Left hindlimb (tissue), 1 donor: Measurements from ENCODE around the gene MED27.

Experiments used
- DNase-seq: peaks from one replicate; pipeline ENCODE4 v3.0.0-alpha.2; 2018

The MED27 gene

DNA sequence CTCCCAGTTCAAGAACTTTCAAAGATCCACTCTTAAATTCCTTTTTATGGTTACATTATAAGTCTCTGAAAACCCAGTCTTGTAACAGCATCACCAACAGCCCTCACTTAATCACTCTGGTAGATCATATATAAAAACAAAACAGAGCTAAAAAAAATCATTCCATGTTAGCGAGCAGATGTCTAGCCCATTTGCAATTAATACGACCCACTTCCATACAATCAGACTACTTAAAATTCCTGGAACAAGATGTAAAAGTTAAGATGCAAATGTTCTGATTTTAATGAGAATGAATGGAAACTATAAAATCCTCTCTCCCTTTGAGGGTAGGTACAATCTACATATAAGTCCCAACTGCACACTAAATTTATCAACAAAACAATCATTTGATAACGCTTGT, 167.0 kb downstream of the MED27 start:
- no peak for DNase-seq

DNA sequence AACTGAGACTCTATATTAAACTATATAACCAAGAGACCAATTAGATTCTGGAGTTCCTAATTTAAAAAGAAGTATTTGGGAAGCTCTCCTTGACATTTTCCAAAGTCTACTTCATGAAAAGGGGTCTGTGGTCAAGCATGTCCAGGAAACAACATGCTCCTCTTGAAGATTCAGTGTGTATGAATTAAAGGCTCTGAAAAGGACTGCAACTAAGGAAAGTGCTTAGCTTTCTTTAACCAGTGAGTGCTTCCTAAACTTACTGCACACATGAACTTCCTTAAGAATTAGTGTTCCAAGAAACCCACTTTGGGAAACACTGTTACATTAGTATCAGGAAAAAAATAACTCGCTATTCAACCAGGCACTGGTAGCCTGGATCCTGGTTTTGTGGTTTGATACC, 167.6 kb downstream of the MED27 start:
- DNase-seq, result no peak

- no peak for DNase-seq
These were observed 169.1 kb downstream of the MED27 start for GRCh38 chr9:131910572-131910971.

DNA sequence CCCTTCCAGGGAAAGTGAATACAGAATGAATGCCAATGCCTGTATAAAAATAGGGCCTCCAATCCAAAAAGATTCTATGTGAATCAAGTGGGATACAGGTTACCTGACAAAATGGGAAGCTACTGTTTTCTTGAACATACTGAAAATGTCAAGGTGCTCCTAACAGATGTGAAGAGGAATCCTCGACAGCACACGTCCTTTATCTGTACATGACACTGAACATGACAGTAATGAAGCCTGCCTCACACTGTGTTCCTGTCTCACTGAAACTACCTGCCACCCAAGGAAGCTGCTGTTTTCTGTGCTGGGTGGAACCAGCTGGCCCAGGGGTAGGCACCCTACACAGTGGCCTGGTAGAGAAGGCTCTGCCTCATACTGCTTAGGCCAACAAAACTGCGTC, 174.5 kb downstream of the MED27 start:
- DNase-seq, result no peak

DNA sequence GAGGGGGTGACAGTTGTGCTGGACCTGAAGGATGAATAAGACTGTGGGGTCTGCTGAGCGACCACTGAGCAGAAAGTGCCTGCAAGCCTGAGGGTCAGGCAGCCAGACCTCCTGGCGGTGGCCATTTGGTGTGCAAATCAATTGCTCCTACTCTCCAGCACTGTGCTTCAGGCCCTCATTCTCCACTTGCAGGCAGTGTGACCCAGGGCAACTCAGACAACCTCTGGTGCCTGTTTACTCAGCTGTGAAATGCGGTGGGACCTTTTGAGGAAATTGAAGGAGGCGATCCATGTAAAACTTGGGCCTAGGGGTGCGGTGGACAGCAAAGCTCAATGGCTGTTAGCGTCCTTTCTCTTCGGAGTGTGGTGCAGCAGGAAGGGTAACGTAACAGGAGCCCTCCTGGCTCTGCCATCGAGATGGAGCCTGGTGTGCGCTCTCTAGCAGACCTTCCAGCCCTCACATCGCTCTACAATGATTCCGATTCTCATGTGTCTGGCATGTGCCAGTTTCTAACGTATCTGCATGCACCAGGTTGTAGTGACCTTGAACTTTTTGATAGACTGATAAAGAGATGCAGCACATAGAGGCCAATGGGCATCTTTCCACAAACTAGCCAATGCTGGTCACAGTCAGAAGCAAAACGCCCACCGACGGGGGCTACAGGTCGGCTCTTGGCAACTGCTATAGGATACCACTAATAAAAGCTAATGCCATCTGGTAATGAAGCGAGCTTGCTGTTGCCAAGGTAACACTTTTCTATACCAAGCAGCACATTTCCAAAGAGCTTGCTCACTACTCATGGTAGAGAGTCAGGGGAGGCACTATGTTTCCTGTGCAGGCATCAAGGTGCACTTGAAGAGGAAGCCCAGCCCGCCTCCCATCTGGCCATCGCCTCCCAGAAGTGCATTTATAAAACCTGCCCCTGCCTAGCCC, 180.1 kb downstream of the MED27 start:
- no peak for DNase-seq

DNA sequence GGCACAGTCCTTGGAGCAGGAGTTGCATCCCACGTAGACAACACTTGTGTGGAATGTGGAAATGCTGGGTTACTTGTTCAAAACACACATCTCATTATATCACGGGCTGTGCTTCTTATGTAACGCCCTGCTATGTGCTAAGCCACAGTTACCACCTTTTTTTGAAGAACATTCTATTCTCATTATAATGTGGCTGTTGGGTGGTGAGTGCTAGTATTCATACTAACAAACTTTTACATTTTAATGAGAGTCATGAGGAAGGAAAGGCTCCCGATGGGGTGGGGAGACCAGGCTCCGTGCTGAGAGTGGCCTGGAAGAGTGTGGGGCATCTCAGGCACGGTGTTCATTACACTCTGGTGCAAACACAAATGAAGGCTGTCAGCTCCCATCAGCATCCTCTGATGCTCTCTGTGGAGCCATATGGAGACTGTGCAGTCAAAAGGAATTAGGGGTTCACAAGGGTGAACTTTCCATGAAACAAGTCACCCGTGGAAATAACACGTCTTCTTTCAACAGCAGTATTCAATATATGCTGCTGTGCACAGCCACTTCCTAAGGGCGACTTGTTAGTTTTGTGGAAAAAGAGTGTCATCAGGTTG, 186.7 kb downstream of the MED27 start:
- no peak for DNase-seq

GRCh38 chr9:131892162-131892707, 187.4 kb downstream of the MED27 start:
- DNase-seq, result no peak

DNA sequence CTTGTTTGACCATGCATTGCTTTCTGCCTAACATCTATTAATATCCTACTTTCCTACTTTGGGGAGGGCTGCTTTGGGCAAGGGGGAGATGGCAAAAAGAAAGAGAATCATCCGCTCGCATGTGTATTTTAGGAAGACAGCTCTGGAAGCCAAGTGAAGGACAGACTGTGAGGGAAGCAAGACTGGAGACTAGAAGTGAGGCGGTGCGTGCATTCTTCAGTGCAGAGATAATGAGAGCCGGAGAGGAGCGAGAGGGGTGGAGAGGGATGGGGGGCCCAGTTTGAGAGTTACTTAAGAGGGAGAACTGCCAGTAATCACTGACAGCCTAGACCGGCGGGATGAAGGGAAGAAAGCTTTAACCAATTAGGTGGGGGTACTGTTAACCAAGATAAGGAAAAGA, 188.1 kb downstream of the MED27 start:
- no peak for DNase-seq

DNA sequence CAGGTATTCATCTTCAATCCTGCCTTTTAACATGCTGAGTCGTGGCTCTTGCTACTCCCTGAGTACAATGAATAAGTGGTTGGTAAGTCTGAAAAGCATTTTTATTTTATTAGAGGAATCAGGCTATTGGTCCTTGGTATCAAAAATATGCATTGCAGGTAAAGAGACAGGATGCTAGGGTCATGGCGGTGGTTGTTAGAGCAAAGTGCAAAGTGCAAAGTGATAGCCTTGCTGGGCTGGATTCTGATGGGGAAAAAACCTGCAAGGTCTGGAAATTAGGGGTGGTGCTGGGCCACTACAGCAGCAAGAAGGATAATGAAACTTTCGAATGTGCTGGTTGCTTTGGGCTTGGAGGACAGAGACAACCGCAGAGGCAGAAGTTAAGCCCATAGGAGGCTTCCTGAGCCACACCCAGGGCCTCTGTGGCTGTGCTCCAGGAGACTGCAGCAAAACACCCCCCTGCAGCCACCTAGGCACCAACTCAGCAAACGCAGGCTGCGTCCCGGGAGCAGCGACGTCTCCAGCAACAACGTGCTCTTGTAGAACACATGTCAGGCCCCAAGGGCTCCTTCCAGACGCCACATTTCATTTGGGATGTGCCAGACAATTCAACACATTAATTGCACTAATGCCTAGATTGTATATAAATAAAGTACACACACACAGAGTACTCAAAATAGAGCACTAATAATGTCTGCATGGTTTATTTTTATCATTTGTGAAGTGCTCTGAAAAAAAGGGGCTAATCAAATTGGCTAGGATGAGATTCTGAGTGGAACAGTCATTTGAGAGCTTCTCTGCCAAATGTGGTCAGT, 190.0 kb downstream of the MED27 start:
- no peak for DNase-seq

DNA sequence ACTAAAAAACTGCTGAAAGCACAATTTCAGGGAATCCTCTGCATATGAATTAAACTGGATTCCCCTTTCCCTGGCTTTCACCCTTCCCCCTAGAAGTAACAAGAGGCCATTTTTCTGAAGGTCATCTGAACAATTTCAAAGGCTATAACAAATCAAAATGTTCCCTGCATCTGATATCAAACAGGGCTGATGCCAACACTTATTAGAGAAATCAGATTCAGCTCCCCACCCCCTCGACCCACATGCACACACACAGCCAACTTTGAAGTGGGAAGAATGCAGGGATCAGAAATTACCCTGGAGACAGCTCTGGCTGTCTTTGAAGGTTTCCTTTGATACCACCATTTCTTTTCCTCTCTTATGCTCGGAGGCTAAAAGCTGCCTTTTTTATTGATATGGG, 190.7 kb downstream of the MED27 start:
- DNase-seq, result no peak

- no peak for DNase-seq
These were observed 192.0 kb downstream of the MED27 start for GRCh38 chr9:131887680-131888079.

DNA sequence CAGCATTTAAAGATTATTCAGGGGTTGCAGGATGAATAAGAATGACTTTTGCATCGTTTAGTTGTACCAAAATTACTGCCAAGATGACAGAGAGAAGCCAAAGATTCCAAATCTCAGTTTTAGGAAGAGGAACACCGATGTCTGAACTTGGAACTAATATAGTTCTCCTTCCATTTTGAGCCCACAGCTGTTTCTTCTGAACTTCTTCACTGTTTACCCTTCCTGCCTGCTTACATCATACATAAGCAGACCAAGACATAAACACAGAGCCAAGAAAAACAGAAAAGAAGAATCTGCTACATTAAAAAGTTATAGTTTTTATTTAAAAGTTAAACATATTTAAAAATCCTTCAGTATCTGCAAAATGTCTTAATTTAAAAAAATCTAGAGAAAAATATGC, 192.8 kb downstream of the MED27 start:
- DNase-seq, result no peak

GRCh38 chr9:131885144-131885609, 194.5 kb downstream of the MED27 start:
- no peak for DNase-seq

DNA sequence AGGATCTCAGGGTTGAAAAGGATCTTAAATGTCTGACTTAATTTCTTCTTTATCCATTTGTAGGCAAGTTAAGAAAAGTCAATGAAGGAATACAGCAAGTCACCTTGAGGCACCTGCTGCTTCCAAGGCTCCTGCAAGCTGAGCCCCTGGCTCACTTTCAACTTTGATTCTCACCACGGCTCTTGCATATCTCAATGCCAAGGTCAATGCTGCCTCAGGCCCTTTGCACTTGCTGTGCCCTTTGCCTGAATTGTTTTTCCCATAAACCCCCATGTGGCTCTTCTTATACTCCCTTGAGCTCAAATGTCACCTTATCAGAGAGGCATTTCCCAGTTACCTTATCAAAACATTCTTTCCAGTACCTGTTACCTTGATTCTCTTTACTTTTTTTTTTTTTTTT, 195.4 kb downstream of the MED27 start:
- DNase-seq, result no peak

GRCh38 chr9:131880833-131881583, 198.7 kb downstream of the MED27 start:
- DNase-seq, result no peak

GRCh38 chr9:131879911-131880290, 199.8 kb downstream of the MED27 start:
- DNase-seq, result no peak

- DNase-seq, result no peak
These were observed 200.3 kb downstream of the MED27 start for GRCh38 chr9:131879181-131879910.

DNA sequence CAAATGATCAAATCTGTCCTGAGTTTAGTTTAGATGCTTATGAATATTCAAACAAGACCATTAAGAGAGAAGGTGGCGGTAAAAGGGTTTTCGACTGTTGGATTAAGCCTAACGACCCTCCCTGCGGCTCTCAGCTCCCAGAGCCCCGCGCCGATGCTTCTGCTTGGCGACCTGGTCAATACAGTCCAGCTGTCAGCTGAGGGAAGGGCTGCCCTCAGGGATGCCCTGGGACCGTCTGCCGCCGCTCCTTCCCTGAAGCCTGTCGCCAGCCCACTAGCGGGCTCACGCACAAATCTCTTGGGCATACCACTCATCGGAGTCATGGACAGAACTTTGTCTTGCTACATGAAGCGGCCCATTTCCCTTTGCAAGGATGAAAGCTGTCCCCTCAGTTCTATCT, 203.2 kb downstream of the MED27 start:
- DNase-seq, result no peak

GRCh38 chr9:131875828-131876485, 203.7 kb downstream of the MED27 start:
- no peak for DNase-seq

GRCh38 chr9:131874916-131875670, 204.6 kb downstream of the MED27 start:
- DNase-seq, result no peak
